GM04504 (cell line): ENCODE measurements around the gene TNFRSF25.

Source experiments
- DNase-seq: peaks from one replicate; pipeline ENCODE4 v3.0.0-alpha.2; 2012; ENCODE audit warnings: low read depth

Gene TNFRSF25

DNA sequence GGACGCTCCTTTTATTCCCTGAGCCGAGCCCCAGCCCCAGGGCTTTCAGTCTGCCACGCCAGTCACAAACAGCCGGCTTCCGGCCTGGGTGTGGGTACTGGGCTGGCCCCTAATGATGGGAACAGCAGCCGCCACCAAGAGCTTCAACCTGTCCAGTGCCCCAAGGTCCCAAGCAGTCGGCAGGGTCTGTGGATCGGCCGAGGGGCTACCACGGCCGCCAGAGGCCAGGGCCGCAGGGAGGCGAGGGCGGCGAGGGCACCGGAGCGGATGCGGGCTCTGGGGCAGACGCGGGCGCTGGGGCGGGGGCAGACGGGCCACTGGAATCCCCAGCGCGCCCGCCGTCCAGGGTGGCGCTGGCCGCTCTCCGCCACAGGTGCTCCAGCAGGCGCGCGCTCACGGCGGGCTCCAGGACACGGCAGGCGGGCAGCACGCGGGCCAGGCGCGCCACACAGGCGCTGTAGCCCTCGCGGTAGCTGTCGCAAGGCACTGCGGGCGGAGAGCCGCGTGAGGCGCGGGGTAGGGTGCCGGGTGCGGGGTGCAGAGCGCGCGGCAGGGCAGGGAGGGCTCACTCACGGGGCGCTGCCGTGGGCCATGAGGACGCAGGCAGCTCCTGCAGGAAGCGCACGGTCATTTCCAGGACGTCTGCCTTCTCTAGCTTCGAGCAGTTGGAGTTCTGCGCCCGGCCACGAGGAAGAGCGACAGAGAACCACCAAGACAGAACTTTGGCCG, 47.1 kb downstream of the TNFRSF25 start:
- no peak for DNase-seq

DNA sequence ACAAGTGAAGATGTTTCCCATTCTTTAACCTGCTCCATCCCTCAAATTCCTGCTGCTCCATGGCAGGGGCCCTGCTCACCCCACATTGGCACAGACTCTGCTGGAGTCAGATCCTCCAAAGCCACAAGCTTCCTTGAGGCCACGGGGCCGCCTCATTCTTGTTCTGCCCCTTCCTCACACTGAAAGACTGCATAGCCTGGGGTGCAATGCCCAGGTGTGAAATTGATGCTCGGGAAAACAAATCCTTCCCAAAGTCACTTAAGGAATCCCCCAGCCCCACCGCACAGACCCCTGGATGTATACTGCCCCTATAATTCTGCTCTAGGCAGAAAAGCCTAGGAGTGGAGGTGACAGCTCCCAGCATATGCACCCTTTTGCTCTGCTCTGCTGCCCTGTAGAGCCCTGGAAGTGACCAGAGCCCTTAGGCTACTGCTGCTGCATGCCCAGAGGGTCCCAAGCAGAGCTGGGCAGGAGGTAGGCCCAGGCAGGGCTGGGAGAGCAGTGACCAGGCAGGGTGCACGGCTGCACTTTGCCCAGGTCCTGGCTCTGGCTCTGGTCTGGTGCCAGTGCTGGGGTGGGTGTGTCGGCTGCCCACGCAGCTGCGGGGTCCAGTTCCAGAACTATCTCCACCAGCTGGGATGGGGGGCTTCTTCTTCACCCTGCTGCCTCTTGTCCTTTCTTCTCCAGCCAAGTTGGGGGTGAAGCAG, 47.9 kb downstream of the TNFRSF25 start:
- no peak for DNase-seq

DNA sequence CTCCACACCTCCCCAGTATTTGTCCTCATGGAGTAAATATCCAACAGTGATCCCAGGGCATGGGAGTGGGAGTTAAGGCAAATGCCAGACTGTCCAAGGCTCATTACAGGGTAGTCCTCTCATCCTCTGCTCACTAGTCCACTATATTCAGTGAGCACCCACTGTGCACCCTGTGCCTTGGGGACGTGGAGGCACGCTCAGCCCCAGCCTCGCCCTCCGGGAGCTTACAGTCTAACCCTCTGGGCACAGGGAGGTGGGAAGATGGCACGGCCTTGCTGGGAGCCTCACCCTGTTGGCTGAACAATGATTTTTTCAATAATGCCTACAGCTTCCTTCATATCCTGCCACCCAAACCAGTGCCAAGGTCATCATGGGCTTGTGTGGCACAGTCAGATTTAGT, 49.1 kb downstream of the TNFRSF25 start:
- no peak for DNase-seq

DNA sequence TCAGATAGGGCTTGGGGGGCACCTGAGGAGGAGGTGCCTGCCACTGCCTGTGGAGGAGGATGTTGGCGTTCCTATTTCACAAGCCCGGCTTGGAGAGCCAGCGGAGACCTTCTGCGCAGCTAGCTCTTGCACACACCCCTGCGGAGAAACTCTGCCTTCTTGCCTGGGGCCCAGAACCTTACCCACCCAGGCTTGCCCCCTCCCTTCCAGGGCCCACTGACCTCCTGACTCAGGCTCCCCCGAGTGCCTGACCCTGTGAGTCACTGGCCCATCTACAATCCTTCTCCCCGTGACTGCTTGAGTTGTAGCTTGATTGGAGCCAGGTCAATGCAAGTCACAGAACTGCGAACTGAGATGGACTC, 49.7 kb downstream of the TNFRSF25 start:
- no peak for DNase-seq

DNA sequence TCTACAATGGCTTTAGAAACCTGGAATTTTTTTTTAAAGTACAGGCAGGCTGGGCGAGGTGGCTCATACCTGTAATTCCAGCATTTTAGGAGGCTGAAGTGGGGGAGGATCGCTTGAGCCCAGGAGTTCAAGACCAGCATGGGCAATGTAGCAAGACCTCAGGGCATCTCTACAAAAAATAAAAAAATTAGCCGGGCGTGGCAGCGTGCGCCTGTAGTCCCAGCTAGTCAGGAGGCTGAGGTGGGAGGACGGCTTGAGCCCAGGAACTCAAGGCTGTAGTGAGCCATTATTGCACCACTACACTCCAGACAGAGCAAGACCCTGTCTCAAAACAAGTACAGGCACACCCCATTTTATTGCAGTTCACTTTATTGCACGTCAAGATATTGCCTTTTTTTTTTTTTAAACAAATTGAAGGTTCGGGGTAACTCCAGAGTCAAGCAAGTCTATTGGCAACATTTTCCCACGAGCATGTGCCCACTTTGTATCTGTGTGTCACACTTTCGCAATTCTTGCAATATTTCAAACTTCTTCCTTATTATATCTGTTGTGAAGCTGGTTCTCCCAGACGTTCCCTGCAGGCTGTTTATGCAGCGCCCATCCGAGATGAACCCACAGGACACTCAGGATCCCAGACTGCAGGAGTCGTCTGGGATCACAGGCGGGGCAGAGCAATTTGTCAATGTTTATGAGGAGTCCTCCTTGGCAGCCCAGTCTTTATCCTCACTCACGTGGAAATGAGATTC, 50.9 kb downstream of the TNFRSF25 start:
- no peak for DNase-seq

DNA sequence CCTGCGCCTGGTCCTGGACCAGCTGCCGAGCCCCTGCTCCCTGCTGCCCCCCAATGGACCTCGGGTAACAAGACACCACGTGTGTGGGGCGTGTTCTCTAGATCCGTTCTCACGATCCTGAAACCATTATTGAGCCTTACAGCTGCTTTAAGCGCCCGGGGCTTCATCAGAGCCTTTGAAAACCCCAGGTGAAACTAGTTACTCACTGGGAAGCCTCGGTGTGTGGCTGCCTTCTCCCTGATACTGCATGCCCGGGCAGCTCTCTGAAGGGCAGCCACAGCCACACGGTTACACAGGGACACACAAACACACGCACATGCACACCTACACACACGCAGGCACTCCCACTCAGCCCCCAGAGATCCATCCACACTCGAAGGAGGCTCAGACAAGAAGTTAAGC, 51.5 kb downstream of the TNFRSF25 start:
- no peak for DNase-seq

DNA sequence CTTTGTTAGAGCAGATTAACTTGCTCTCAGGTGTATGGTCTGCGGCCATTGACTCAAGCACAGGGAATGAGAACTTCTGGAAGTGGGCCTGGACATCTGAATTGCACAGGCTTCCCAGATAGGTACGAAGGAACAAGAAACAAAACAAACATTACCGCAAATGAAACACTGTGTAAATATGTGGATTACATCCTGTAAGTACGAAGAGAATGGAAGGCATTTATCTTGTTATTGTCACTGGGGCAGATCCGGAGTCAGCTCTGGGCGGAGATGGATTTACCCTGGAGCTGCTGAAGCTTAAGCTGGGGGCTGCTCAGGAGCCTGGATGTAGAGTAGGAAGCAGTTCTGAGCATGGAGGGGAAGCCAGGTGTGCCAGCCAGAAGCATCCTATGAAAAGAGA, 53.1 kb downstream of the TNFRSF25 start:
- DNase-seq = no peak
